SK-N-SH (cell line): ENCODE data around the gene HSCB. TPM values are rescaled to one million over a fixed set of nuclear protein-coding genes. Genes with fewer than 3 reads are reported as not detected.

ENCODE experiments used
- CTCF ChIA-PET: fragments of 300-600, 350-600 bp; formaldehyde crosslinking; extraction: SDS; loops from one replicate; lab custom pipeline; 2021; lab: Yijun Ruan, JAX
- POLR2A ChIA-PET: fragments of 350-600 bp; sonication (Branson Sonifier 250); formaldehyde crosslinking; extraction: SDS; loops from one replicate; lab custom pipeline; 2020; ENCODE audit warnings: antibody characterized with exemption, inconsistent platforms; lab: Yijun Ruan, JAX
- DNase-seq: peaks from one replicate; pipeline ENCODE4 v3.0.0; 2012
- H2AFZ ChIP-seq: fragments of 200-600 bp; sonication (generic); 2 replicates; pipeline ENCODE4 v1.8.1; 2016; ENCODE audit warnings: antibody characterized with exemption, mild to moderate bottlenecking, low read depth
- H3F3A ChIP-seq: fragments of 200-600 bp; sonication (generic); replicated peaks from 2 replicates; pipeline ENCODE3; 2016; ENCODE audit warnings: antibody characterized with exemption, mild to moderate bottlenecking; ENCODE audit not compliant: insufficient read depth
- H3K27ac ChIP-seq, 2 experiments: fragments of 200-500 bp in 1 of 2; fragments of 200-600 bp in 1 of 2; sonication (Bioruptor generic) in 1 of 2; sonication (generic), shearing (Covaris generic) in 1 of 2; 2 replicates each; pipeline versions ENCODE4 v1.5.1 to v1.6.1; 2014 to 2016; ENCODE audit warnings: low read depth in 2 of 2, inconsistent platforms in 1 of 2, low read length in 1 of 2, mild to moderate bottlenecking in 1 of 2, mixed read lengths in 1 of 2
- H3K27me3 ChIP-seq: fragments of 200-600 bp; sonication (generic), shearing (Covaris generic); 2 replicates; pipeline ENCODE4 v1.6.1; 2016; ENCODE audit warnings: mixed run types; ENCODE audit not compliant: insufficient read depth
- H3K36me3 ChIP-seq, 2 experiments: fragments of 200-500 bp in 1 of 2; fragments of 200-600 bp in 1 of 2; sonication (Bioruptor generic) in 1 of 2; sonication (generic) in 1 of 2; replicated peaks in 1 of 2; 2 replicates each; pipeline versions ENCODE3 to v1.5.1; 2014 to 2016; ENCODE audit warnings: low read length in 1 of 2, mild to moderate bottlenecking in 1 of 2; ENCODE audit not compliant: insufficient read depth in 2 of 2, control insufficient read depth in 1 of 2
- H3K4me1 ChIP-seq, 2 experiments: fragments of 200-500 bp in 1 of 2; fragments of 200-600 bp in 1 of 2; sonication (Bioruptor generic) in 1 of 2; sonication (generic), shearing (Covaris generic) in 1 of 2; 2 replicates each; pipeline versions ENCODE4 v1.5.1 to v1.6.1; 2014 to 2016; ENCODE audit warnings: low read depth in 1 of 2, low read length in 1 of 2, mixed run types in 1 of 2; ENCODE audit not compliant: insufficient read depth in 2 of 2, control insufficient read depth in 1 of 2
- H3K4me2 ChIP-seq: fragments of 200-600 bp; sonication (generic), shearing (Covaris generic); 2 replicates; pipeline ENCODE4 v1.6.1; 2017; ENCODE audit warnings: mixed run types
- H3K4me3 ChIP-seq, 2 experiments: fragments of 200-500 bp in 1 of 2; fragments of 200-600 bp in 1 of 2; sonication (Bioruptor generic) in 1 of 2; sonication (generic), shearing (Covaris generic) in 1 of 2; 2 replicates each; pipeline versions ENCODE4 v1.5.1 to v1.8.1; 2014 to 2016; ENCODE audit warnings: low read depth in 2 of 2, inconsistent platforms in 1 of 2, low read length in 1 of 2, mild to moderate bottlenecking in 1 of 2, mixed read lengths in 1 of 2, moderate library complexity in 1 of 2
- H3K79me2 ChIP-seq: fragments of 200-600 bp; sonication (generic); 2 replicates; pipeline ENCODE4 v1.8.1; 2017; ENCODE audit warnings: mild to moderate bottlenecking; ENCODE audit not compliant: insufficient read depth
- H3K9ac ChIP-seq: fragments of 200-600 bp; sonication (generic); 2 replicates; pipeline ENCODE4 v1.6.1; 2017; ENCODE audit warnings: mixed run types
- H3K9me2 ChIP-seq: fragments of 200-600 bp; sonication (generic); 2 replicates; pipeline ENCODE4 v1.6.1; 2017; ENCODE audit warnings: mixed run types
- H3K9me3 ChIP-seq: fragments of 200-600 bp; sonication (generic); 2 replicates; pipeline ENCODE4 v1.6.1; 2017; ENCODE audit warnings: mixed run types, mild to moderate bottlenecking, moderate library complexity
- H4K20me1 ChIP-seq: fragments of 200-600 bp; sonication (generic); 2 replicates; pipeline ENCODE4 v1.6.1; 2017; ENCODE audit warnings: mild to moderate bottlenecking, mixed run types; ENCODE audit not compliant: insufficient read depth
- CTCF ChIP-seq: fragments of 200-600 bp; sonication (generic); IDR thresholded peaks from 2 replicates; pipeline ENCODE4 v1.6.1; 2017; ENCODE audit warnings: antibody characterized with exemption, mild to moderate bottlenecking, moderate library complexity
- ELF1 ChIP-seq: IDR thresholded peaks from 2 replicates; pipeline ENCODE4 v1.4.0; 2012
- EP300 ChIP-seq, 2 experiments: IDR thresholded peaks; 2 replicates each; pipeline versions ENCODE4 v1.4.0 to v1.6.1; 2012; ENCODE audit warnings: borderline replicate concordance in 1 of 2, low read depth in 1 of 2, low read length in 1 of 2
- FOXJ3 ChIP-seq: sonication (generic); formaldehyde crosslinking; IDR thresholded peaks from 2 replicates; pipeline ENCODE4 v1.5.1; 2020; ENCODE audit warnings: mild to moderate bottlenecking, missing genetic modification reagents
- IRF3 ChIP-seq: fragments of 150-350 bp; IDR thresholded peaks from 2 replicates; pipeline ENCODE4 v1.6.1; 2016; ENCODE audit warnings: mild to moderate bottlenecking, low read depth, low read length
- JUND ChIP-seq: IDR thresholded peaks from 2 replicates; pipeline ENCODE4 v1.4.0; 2012
- MEF2A ChIP-seq: IDR thresholded peaks from 2 replicates; pipeline ENCODE4 v1.4.0; 2012; ENCODE audit warnings: low read depth, borderline replicate concordance
- NFIC ChIP-seq: IDR thresholded peaks from 2 replicates; pipeline ENCODE4 v1.4.0; 2012; ENCODE audit warnings: borderline replicate concordance
- PBX3 ChIP-seq: IDR thresholded peaks from 2 replicates; pipeline ENCODE4; 2012
- POLR2AphosphoS5 ChIP-seq: IDR thresholded peaks from 2 replicates; pipeline ENCODE4 v1.6.1; 2012; ENCODE audit warnings: low read depth, low read length
- RCOR1 ChIP-seq: fragments of 150-350 bp; IDR thresholded peaks from 2 replicates; pipeline ENCODE4 v1.6.1; 2017; ENCODE audit warnings: antibody characterized with exemption, low read length
- TAF1 ChIP-seq: IDR thresholded peaks from 2 replicates; pipeline ENCODE4 v1.6.1; 2012; ENCODE audit warnings: low read depth, mild to moderate bottlenecking, low read length, moderate library complexity, borderline replicate concordance
- USF1 ChIP-seq: IDR thresholded peaks from 2 replicates; pipeline ENCODE4 v1.4.0; 2012; ENCODE audit warnings: low read depth, borderline replicate concordance
- USF2 ChIP-seq: fragments of 150-350 bp; IDR thresholded peaks from 2 replicates; pipeline ENCODE4 v1.6.1; 2017; ENCODE audit warnings: antibody characterized with exemption, low read length, low read depth, borderline replicate concordance
- WGBS: methylation state at CpG from one replicate; pipeline ENCODE4 v1.1.6; 2017; ENCODE audit warnings: low lambda C conversion rate; 5-methylcytosine and 5-hydroxymethylcytosine counted together
- polyA plus RNA-seq, 3 experiments: library from polyadenylated mRNA; depleted of rRNA; stranded (reverse); fragments of >200 nt; gene quantifications; 2 replicates each; pipeline ENCODE4 v1.2.3, GENCODE V29; 2012

The HSCB gene
- polyA plus RNA-seq, 1 of the 3 experiments (the other 2 are of a cell fraction): 19.9 TPM

GRCh38 chr22:28768701-28769393 lies 27.0 kb downstream of the HSCB start (continued):
- TF ChIP-seq MEF2A: no peak

- TF ChIP-seq FOXJ3 (no peak), ELF1 (no peak)
- Histone ChIP-seq H3K4me3 (no peak overlapping the region), H3K9me3 (no peaks in the 10 kb centered on the region), H3K27me3 (no peaks in the 10 kb centered on the region), H3K9me2 (no peaks in the 10 kb centered on the region), H3K27ac (no peak overlapping the region), H4K20me1 (no peaks in the 10 kb centered on the region), H3K4me1 (no peaks in the 10 kb centered on the region), H3K9ac (no peak overlapping the region), H3K79me2 (peaks cover 15% of the 10 kb centered on the region), H3F3A (peaks cover 7% of the 10 kb centered on the region), H3K36me3 (peaks cover 0 to 2% of the 10 kb centered on the region in 2 experiments), H2AFZ (no peak overlapping the region), H3K4me2 (no peak overlapping the region)
- 85% methylated on average over 14 of the region's 14 CpGs for WGBS
- ChIA-PET POLR2A (no interaction called here), CTCF (interaction anchor here (0.6 kb wide), 1 partner anchor 742 kb away, joined by 3 read pairs; no protein-coding TSS in a partner anchor)
- DNase-seq: no peak
Observed at GRCh38 chr22:28769394-28770085, 27.7 kb downstream of the HSCB start.

GRCh38 chr22:28771195-28771791 lies 29.5 kb downstream of the HSCB start:
- no peaks in the 10 kb centered on the region for H3K9me2 ChIP-seq
- no peaks in the 10 kb centered on the region for H3K4me1 ChIP-seq
- DNase-seq: no peak
- no peak for TF ChIP-seq USF2
- TF ChIP-seq IRF3: no peak
- TF ChIP-seq JUND: no peak
- TF ChIP-seq MEF2A: no peak
- no peak for TF ChIP-seq POLR2AphosphoS5
- TF ChIP-seq CTCF: no peak
- TF ChIP-seq PBX3: no peak
- TF ChIP-seq TAF1: no peak
- TF ChIP-seq EP300 (IDR thresholded peaks at IDR 0.05; ENCODE audit: borderline replicate concordance in 1 of 2, low read depth in 1 of 2, low read length in 1 of 2): no peak
- no peak for TF ChIP-seq USF1
- no peak for TF ChIP-seq NFIC
- no peak for TF ChIP-seq RCOR1
- TF ChIP-seq, all 33 proteins: peak for 0
- H3K27me3 ChIP-seq: no peaks in the 10 kb centered on the region
- 73% methylated on average over 5 of the region's 5 CpGs for WGBS
- ChIA-PET POLR2A (no interaction called here), CTCF (interaction anchor here (2.0 to 3.2 kb wide), 3 partner anchors 28 to 170 kb away, joined by 7 to 17 read pairs (median 9); partner anchors contain the start of gene XBP1)
- no peak overlapping the region for H3K4me3 ChIP-seq
- H3K36me3 ChIP-seq: peaks cover 0 to 19% of the 10 kb centered on the region in 2 experiments
- H3F3A ChIP-seq: peaks cover 7% of the 10 kb centered on the region
- no peak overlapping the region for H2AFZ ChIP-seq
- H3K27ac ChIP-seq: no peak overlapping the region
- no peak overlapping the region for H3K9ac ChIP-seq
- no peaks in the 10 kb centered on the region for H4K20me1 ChIP-seq
- H3K4me2 ChIP-seq: no peak overlapping the region
- H3K79me2 ChIP-seq: peaks cover 33% of the 10 kb centered on the region
- H3K9me3 ChIP-seq: no peaks in the 10 kb centered on the region
